Mucosa of rectum (tissue), 2 donors: ENCODE results near the gene DHRS3.

Source experiments
- H3K27ac ChIP-seq, 2 donors: one replicate each; pipeline ENCODE4 v1.7.0; 2013; ENCODE audit warnings: inconsistent platforms in 2 of 2, low read depth in 2 of 2, low read length in 2 of 2
- H3K27me3 ChIP-seq, 2 donors: one replicate each; pipeline ENCODE4 v1.7.0; 2013; ENCODE audit warnings: low read length in 2 of 2; ENCODE audit not compliant: control insufficient read depth in 2 of 2, insufficient read depth in 2 of 2
- H3K36me3 ChIP-seq, 2 donors: one replicate each; pipeline ENCODE4 v1.7.0; 2013; ENCODE audit warnings: low read length in 2 of 2; ENCODE audit not compliant: control insufficient read depth in 2 of 2, insufficient read depth in 2 of 2
- H3K4me1 ChIP-seq, 2 donors: one replicate each; pipeline ENCODE4 v1.7.0; 2013; ENCODE audit warnings: low read length in 2 of 2, mild to moderate bottlenecking in 1 of 2; ENCODE audit not compliant: control insufficient read depth in 2 of 2, insufficient read depth in 2 of 2
- H3K4me3 ChIP-seq, 2 donors: one replicate each; pipeline ENCODE4 v1.7.0; 2013; ENCODE audit warnings: low read length in 2 of 2
- H3K9ac ChIP-seq, 2 donors: one replicate each; pipeline ENCODE4 v1.7.0; 2013; ENCODE audit warnings: low read length in 2 of 2, low read depth in 1 of 2, mild to moderate bottlenecking in 1 of 2
- H3K9me3 ChIP-seq, 2 donors: one replicate each; pipeline ENCODE4 v1.7.0; 2013; ENCODE audit warnings: low read length in 2 of 2; ENCODE audit not compliant: control insufficient read depth in 2 of 2
- donor health status: healthy.
- donor health status: Normal muscosa, but diverticular disease.

The DHRS3 gene

GRCh38 chr1:12591267-12591938, 26.6 kb downstream of the DHRS3 start:
- Histone ChIP-seq H3K4me3 (no peak overlapping the region), H3K9ac (no peak overlapping the region), H3K4me1 (peaks cover 14 to 21% of the 10 kb centered on the region in 2 donors), H3K9me3 (no peaks in the 10 kb centered on the region), H3K27ac (no peak overlapping the region), H3K36me3 (peaks cover 6 to 7% of the 10 kb centered on the region in 2 donors), H3K27me3 (no peaks in the 10 kb centered on the region)

- no peak overlapping the region for H3K9ac ChIP-seq
- H3K4me1 ChIP-seq, result peaks cover 2 to 6% of the 10 kb centered on the region in 2 donors
- H3K9me3 ChIP-seq, result no peaks in the 10 kb centered on the region
- no peak overlapping the region for H3K27ac ChIP-seq
- peaks cover 10 to 14% of the 10 kb centered on the region in 2 donors for H3K36me3 ChIP-seq
- H3K4me3 ChIP-seq, result no peak overlapping the region
- H3K27me3 ChIP-seq, result no peaks in the 10 kb centered on the region
These were observed 29.3 kb downstream of the DHRS3 start for GRCh38 chr1:12588695-12589094.

GRCh38 chr1:12587981-12588640, 29.9 kb downstream of the DHRS3 start:
- Histone ChIP-seq H3K36me3 (peaks cover 10 to 14% of the 10 kb centered on the region in 2 donors), H3K9me3 (no peaks in the 10 kb centered on the region), H3K27ac (no peak overlapping the region), H3K27me3 (no peaks in the 10 kb centered on the region), H3K9ac (no peak overlapping the region), H3K4me3 (no peak overlapping the region), H3K4me1 (peaks cover 0 to 5% of the 10 kb centered on the region in 2 donors)

GRCh38 chr1:12585951-12586942, 31.8 kb downstream of the DHRS3 start:
- Histone ChIP-seq H3K27ac (no peak overlapping the region), H3K9me3 (no peaks in the 10 kb centered on the region), H3K4me1 (peaks cover 0 to 2% of the 10 kb centered on the region in 2 donors), H3K4me3 (no peak overlapping the region), H3K9ac (no peak overlapping the region), H3K27me3 (no peaks in the 10 kb centered on the region), H3K36me3 (peaks cover 3 to 8% of the 10 kb centered on the region in 2 donors)

GRCh38 chr1:12585536-12585935, 32.5 kb downstream of the DHRS3 start:
- Histone ChIP-seq H3K4me3 (no peak overlapping the region), H3K9ac (no peak overlapping the region), H3K27ac (no peak overlapping the region), H3K27me3 (no peaks in the 10 kb centered on the region), H3K9me3 (no peaks in the 10 kb centered on the region), H3K36me3 (peaks cover 3 to 8% of the 10 kb centered on the region in 2 donors), H3K4me1 (no peaks in the 10 kb centered on the region)

GRCh38 chr1:12584900-12585525, 33.0 kb downstream of the DHRS3 start:
- no peak overlapping the region for H3K27ac ChIP-seq
- H3K4me1 ChIP-seq, result no peaks in the 10 kb centered on the region
- no peak overlapping the region for H3K4me3 ChIP-seq
- no peak overlapping the region for H3K9ac ChIP-seq
- peaks cover 6 to 13% of the 10 kb centered on the region in 2 donors for H3K36me3 ChIP-seq
- no peaks in the 10 kb centered on the region for H3K27me3 ChIP-seq
- no peaks in the 10 kb centered on the region for H3K9me3 ChIP-seq

GRCh38 chr1:12583484-12583883, 34.5 kb downstream of the DHRS3 start:
- Histone ChIP-seq H3K4me3 (no peak overlapping the region), H3K27ac (no peak overlapping the region), H3K4me1 (no peaks in the 10 kb centered on the region), H3K9ac (no peak overlapping the region), H3K27me3 (no peaks in the 10 kb centered on the region), H3K36me3 (peaks cover 18 to 21% of the 10 kb centered on the region in 2 donors), H3K9me3 (no peaks in the 10 kb centered on the region)

GRCh38 chr1:12582649-12583048, 35.4 kb downstream of the DHRS3 start:
- H3K27me3 ChIP-seq, result no peaks in the 10 kb centered on the region
- H3K4me3 ChIP-seq, result no peak overlapping the region
- no peak overlapping the region for H3K9ac ChIP-seq
- H3K27ac ChIP-seq, result no peak overlapping the region
- no peaks in the 10 kb centered on the region for H3K4me1 ChIP-seq
- no peaks in the 10 kb centered on the region for H3K9me3 ChIP-seq
- peaks cover 23 to 27% of the 10 kb centered on the region in 2 donors for H3K36me3 ChIP-seq

- Histone ChIP-seq H3K27me3 (no peaks in the 10 kb centered on the region), H3K4me1 (no peaks in the 10 kb centered on the region), H3K9me3 (no peaks in the 10 kb centered on the region), H3K27ac (no peak overlapping the region), H3K4me3 (no peak overlapping the region), H3K36me3 (peaks cover 30 to 31% of the 10 kb centered on the region in 2 donors), H3K9ac (no peak overlapping the region)
These were observed 36.8 kb downstream of the DHRS3 start for GRCh38 chr1:12581179-12581578.
